ENCODE results near the gene IL37.
A peak's percentile ranks its signal among the peaks of the same experiment; 100 is the strongest.
"Not testable (repeated sequence)": the region's sequence is repeated elsewhere in the genome, so short reads cannot be mapped to it uniquely, and the experiment has no call there.

IL37 gene

GRCh38 chr2:112881217-112881985 is 29.6 kb upstream of the IL37 start:
- DNase-seq (ENCODE audit: low spot score): peak; percentile 59
- peak overlapping the region; percentile 62 for H3K27ac Mint-ChIP-seq
- no peaks in the 10 kb centered on the region for H3K36me3 Mint-ChIP-seq (ENCODE audit: low read depth)
- H3K4me3 Mint-ChIP-seq: no peak overlapping the region
- H3K9me3 Mint-ChIP-seq: no peaks in the 10 kb centered on the region
- H3K27me3 Mint-ChIP-seq (ENCODE audit: low read depth): no peaks in the 10 kb centered on the region
- H3K4me1 Mint-ChIP-seq (ENCODE audit: low read depth): peaks cover 34% of the 10 kb centered on the region

GRCh38 chr2:112883669-112884068 is 27.3 kb upstream of the IL37 start:
- no peak overlapping the region for H3K4me3 Mint-ChIP-seq
- no peak overlapping the region for H3K27ac Mint-ChIP-seq
- H3K36me3 Mint-ChIP-seq (ENCODE audit: low read depth): no peaks in the 10 kb centered on the region
- H3K27me3 Mint-ChIP-seq (ENCODE audit: low read depth): no peaks in the 10 kb centered on the region
- no peak for DNase-seq (ENCODE audit: low spot score)
- H3K4me1 Mint-ChIP-seq (ENCODE audit: low read depth): peaks cover 34% of the 10 kb centered on the region
- H3K9me3 Mint-ChIP-seq: no peaks in the 10 kb centered on the region

GRCh38 chr2:112884869-112885505 is 26.0 kb upstream of the IL37 start:
- Mint-ChIP-seq H3K27ac (no peak overlapping the region), H3K36me3 (ENCODE audit: low read depth) (no peaks in the 10 kb centered on the region), H3K9me3 (no peaks in the 10 kb centered on the region), H3K27me3 (ENCODE audit: low read depth) (no peaks in the 10 kb centered on the region), H3K4me1 (ENCODE audit: low read depth) (peaks cover 30% of the 10 kb centered on the region), H3K4me3 (peak overlapping the region; percentile 34)
- DNase-seq (ENCODE audit: low spot score): peak; percentile 64

GRCh38 chr2:112885506-112885902 is 25.5 kb upstream of the IL37 start:
- H3K36me3 Mint-ChIP-seq (ENCODE audit: low read depth): no peaks in the 10 kb centered on the region
- no peaks in the 10 kb centered on the region for H3K9me3 Mint-ChIP-seq
- H3K4me3 Mint-ChIP-seq: peak overlapping the region; percentile 34
- H3K27ac Mint-ChIP-seq: no peak overlapping the region
- DNase-seq (ENCODE audit: low spot score): no peak
- peaks cover 25% of the 10 kb centered on the region for H3K4me1 Mint-ChIP-seq (ENCODE audit: low read depth)
- no peaks in the 10 kb centered on the region for H3K27me3 Mint-ChIP-seq (ENCODE audit: low read depth)

GRCh38 chr2:112886291-112886690 is 24.7 kb upstream of the IL37 start:
- no peak overlapping the region for H3K27ac Mint-ChIP-seq
- no peak for DNase-seq (ENCODE audit: low spot score)
- peaks cover 18% of the 10 kb centered on the region for H3K4me1 Mint-ChIP-seq (ENCODE audit: low read depth)
- no peaks in the 10 kb centered on the region for H3K36me3 Mint-ChIP-seq (ENCODE audit: low read depth)
- H3K4me3 Mint-ChIP-seq: no peak overlapping the region
- H3K27me3 Mint-ChIP-seq (ENCODE audit: low read depth): no peaks in the 10 kb centered on the region
- no peaks in the 10 kb centered on the region for H3K9me3 Mint-ChIP-seq

GRCh38 chr2:112887964-112888749 is 22.8 kb upstream of the IL37 start:
- H3K4me1 Mint-ChIP-seq (ENCODE audit: low read depth): peaks cover 14% of the 10 kb centered on the region
- H3K36me3 Mint-ChIP-seq (ENCODE audit: low read depth): no peaks in the 10 kb centered on the region
- no peaks in the 10 kb centered on the region for H3K9me3 Mint-ChIP-seq
- no peak overlapping the region for H3K27ac Mint-ChIP-seq
- H3K27me3 Mint-ChIP-seq (ENCODE audit: low read depth): no peaks in the 10 kb centered on the region
- no peak for DNase-seq (ENCODE audit: low spot score)
- H3K4me3 Mint-ChIP-seq: no peak overlapping the region

- DNase-seq (ENCODE audit: low spot score): no peak
- Mint-ChIP-seq H3K9me3 (no peaks in the 10 kb centered on the region), H3K4me3 (no peak overlapping the region), H3K27me3 (ENCODE audit: low read depth) (no peaks in the 10 kb centered on the region), H3K27ac (no peak overlapping the region), H3K36me3 (ENCODE audit: low read depth) (no peaks in the 10 kb centered on the region), H3K4me1 (ENCODE audit: low read depth) (peaks cover 8% of the 10 kb centered on the region)
Measured at GRCh38 chr2:112889976-112890375, 21.0 kb upstream of the IL37 start.

- no peaks in the 10 kb centered on the region for H3K36me3 Mint-ChIP-seq (ENCODE audit: low read depth)
- peaks cover 4% of the 10 kb centered on the region for H3K27me3 Mint-ChIP-seq (ENCODE audit: low read depth)
- no peaks in the 10 kb centered on the region for H3K4me1 Mint-ChIP-seq (ENCODE audit: low read depth)
- no peaks in the 10 kb centered on the region for H3K9me3 Mint-ChIP-seq
- DNase-seq (ENCODE audit: low spot score): no peak
- H3K27ac Mint-ChIP-seq: no peak overlapping the region
- no peak overlapping the region for H3K4me3 Mint-ChIP-seq
Measured at GRCh38 chr2:112891385-112891831, 19.6 kb upstream of the IL37 start.

GRCh38 chr2:112893752-112894151 is 17.2 kb upstream of the IL37 start:
- no peaks in the 10 kb centered on the region for H3K36me3 Mint-ChIP-seq (ENCODE audit: low read depth)
- no peak overlapping the region for H3K27ac Mint-ChIP-seq
- H3K9me3 Mint-ChIP-seq: no peaks in the 10 kb centered on the region
- peaks cover 10% of the 10 kb centered on the region for H3K27me3 Mint-ChIP-seq (ENCODE audit: low read depth)
- no peak overlapping the region for H3K4me3 Mint-ChIP-seq
- no peak for DNase-seq (ENCODE audit: low spot score)
- H3K4me1 Mint-ChIP-seq (ENCODE audit: low read depth): no peaks in the 10 kb centered on the region

GRCh38 chr2:112896909-112897623 is 13.9 kb upstream of the IL37 start:
- no peak overlapping the region for H3K4me3 Mint-ChIP-seq
- no peak overlapping the region for H3K27ac Mint-ChIP-seq
- no peaks in the 10 kb centered on the region for H3K9me3 Mint-ChIP-seq
- H3K27me3 Mint-ChIP-seq (ENCODE audit: low read depth): peaks cover 10% of the 10 kb centered on the region
- no peaks in the 10 kb centered on the region for H3K4me1 Mint-ChIP-seq (ENCODE audit: low read depth)
- no peaks in the 10 kb centered on the region for H3K36me3 Mint-ChIP-seq (ENCODE audit: low read depth)
- DNase-seq (ENCODE audit: low spot score): no peak

- DNase-seq (ENCODE audit: low spot score): no peak
- no peak overlapping the region for H3K4me3 Mint-ChIP-seq
- H3K27me3 Mint-ChIP-seq (ENCODE audit: low read depth): peaks cover 12% of the 10 kb centered on the region
- no peaks in the 10 kb centered on the region for H3K36me3 Mint-ChIP-seq (ENCODE audit: low read depth)
- no peaks in the 10 kb centered on the region for H3K4me1 Mint-ChIP-seq (ENCODE audit: low read depth)
- no peaks in the 10 kb centered on the region for H3K9me3 Mint-ChIP-seq
- no peak overlapping the region for H3K27ac Mint-ChIP-seq
Measured at GRCh38 chr2:112897624-112897978, 13.4 kb upstream of the IL37 start.

- H3K4me3 Mint-ChIP-seq; DNase-seq (ENCODE audit: low spot score); H3K27ac Mint-ChIP-seq; H3K9me3 Mint-ChIP-seq; H3K27me3 Mint-ChIP-seq (ENCODE audit: low read depth); H3K4me1 Mint-ChIP-seq (ENCODE audit: low read depth); H3K36me3 Mint-ChIP-seq (ENCODE audit: low read depth): not testable (repeated sequence)
Measured at GRCh38 chr2:112901431-112902065, 9.4 kb upstream of the IL37 start.

GRCh38 chr2:112902816-112903215 is 8.1 kb upstream of the IL37 start:
- peaks cover 5% of the 10 kb centered on the region for H3K4me1 Mint-ChIP-seq (ENCODE audit: low read depth)
- H3K4me3 Mint-ChIP-seq: no peak overlapping the region
- H3K27ac Mint-ChIP-seq: no peak overlapping the region
- peaks cover 6% of the 10 kb centered on the region for H3K27me3 Mint-ChIP-seq (ENCODE audit: low read depth)
- H3K36me3 Mint-ChIP-seq (ENCODE audit: low read depth): no peaks in the 10 kb centered on the region
- H3K9me3 Mint-ChIP-seq: no peaks in the 10 kb centered on the region
- DNase-seq (ENCODE audit: low spot score): no peak

Measured in T-helper 2 cell treated with Interferon-gamma antibody and Interleukin-4, amounts not matched to agents 5 μg/mL and 100 μg/mL, for 36 hours (primary cell).